ENCODE results near the gene IFNLR1. TPM values are rescaled to one million over a fixed set of nuclear protein-coding genes. Genes with fewer than 3 reads are reported as not detected.
A peak's percentile ranks its signal among the peaks of the same experiment; 100 is the strongest.

IFNLR1 gene
- total RNA-seq, 1 donor from 2014 or later = 21.2 TPM

DNA sequence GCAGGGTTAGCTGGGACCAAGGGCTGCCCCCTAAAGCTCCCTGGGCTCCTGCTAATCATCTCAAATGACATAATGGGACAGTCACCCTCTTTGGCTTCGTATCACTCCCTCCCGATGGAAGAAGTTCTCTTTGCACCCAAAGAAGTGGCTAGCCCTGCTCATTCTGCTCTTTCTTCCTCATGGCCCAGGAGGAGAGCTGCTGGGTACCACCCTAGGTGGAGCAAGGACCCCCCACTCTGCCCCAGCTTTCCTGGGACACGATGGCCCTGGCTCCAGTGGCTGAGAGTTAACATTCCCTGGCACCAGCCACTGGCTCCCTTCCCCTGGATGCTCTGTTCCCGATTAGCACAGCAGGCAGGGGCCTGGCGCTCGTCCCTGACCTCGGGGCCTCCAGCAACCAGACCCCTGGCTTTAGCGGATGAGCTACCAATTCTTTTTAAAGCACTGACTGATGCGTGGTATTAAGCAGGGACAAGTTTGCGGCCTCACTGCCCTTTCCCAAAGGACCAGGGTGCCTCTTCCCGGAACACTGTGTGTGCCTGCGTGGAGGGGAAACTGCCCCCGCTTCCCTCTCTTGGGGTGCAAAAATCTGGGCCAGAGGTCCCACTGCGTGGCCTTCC lies 76.3 kb downstream of the IFNLR1 start:
- TF ChIP-seq, protein P1, sequence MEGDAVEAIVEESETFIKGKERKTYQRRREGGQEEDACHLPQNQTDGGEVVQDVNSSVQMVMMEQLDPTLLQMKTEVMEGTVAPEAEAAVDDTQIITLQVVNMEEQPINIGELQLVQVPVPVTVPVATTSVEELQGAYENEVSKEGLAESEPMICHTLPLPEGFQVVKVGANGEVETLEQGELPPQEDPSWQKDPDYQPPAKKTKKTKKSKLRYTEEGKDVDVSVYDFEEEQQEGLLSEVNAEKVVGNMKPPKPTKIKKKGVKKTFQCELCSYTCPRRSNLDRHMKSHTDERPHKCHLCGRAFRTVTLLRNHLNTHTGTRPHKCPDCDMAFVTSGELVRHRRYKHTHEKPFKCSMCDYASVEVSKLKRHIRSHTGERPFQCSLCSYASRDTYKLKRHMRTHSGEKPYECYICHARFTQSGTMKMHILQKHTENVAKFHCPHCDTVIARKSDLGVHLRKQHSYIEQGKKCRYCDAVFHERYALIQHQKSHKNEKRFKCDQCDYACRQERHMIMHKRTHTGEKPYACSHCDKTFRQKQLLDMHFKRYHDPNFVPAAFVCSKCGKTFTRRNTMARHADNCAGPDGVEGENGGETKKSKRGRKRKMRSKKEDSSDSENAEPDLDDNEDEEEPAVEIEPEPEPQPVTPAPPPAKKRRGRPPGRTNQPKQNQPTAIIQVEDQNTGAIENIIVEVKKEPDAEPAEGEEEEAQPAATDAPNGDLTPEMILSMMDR (IDR thresholded peaks at IDR 0.05; ENCODE audit: unreplicated experiment) = no peak
- peaks cover 5% of the 10 kb centered on the region for H3K27me3 Mint-ChIP-seq
- H3K4me3 Mint-ChIP-seq (ENCODE audit: low read depth) = no peak overlapping the region
- no peak overlapping the region for H3K27ac Mint-ChIP-seq
- no peaks in the 10 kb centered on the region for H3K36me3 Mint-ChIP-seq (ENCODE audit: insufficient read depth)
- peaks cover 19% of the 10 kb centered on the region for H3K4me1 Mint-ChIP-seq (ENCODE audit: low read depth)
- H3K9me3 Mint-ChIP-seq (ENCODE audit: low read depth) = no peaks in the 10 kb centered on the region
- no peak for DNase-seq (ENCODE audit: low spot score, unreplicated experiment)

DNA sequence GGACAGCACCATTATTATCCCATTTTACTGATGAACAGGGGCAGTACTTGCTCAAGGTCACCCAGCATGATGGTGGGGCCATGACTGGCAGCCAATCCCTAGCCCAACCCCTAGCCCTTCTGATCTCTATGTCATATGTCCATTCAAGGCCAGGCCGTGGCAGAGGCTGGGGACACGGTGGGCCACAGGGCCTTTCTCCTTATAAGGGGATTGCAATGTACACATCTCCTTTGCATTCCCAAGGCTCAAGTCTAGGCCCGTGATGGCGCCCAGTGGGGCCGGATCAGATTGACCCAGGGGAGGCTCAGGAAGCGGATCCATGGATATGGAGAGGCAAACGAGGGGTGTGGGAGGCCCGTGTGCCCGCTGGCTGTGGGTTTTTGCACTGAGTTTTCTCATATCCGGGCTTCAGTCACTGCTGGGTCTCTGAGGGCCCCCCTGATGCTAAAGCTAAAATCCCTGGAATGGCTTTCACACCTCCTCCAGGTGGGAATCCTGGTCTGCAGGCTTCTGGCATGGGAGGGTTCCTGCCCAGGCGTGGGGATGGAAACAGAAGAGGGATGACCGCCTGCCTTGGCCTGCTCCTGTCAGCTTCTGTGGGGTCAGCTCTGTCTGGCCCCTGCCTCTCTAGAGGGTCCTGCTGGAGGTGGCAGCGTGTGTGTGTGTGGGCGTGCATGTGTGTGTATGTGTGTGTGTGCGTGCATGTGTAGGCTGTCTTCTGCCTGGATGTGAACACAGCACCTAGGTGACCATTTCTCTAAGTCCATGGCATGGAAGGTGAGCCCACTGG lies 77.2 kb downstream of the IFNLR1 start:
- Mint-ChIP-seq H3K4me1 (ENCODE audit: low read depth) (peaks cover 22% of the 10 kb centered on the region), H3K27ac (peak overlapping the region; percentile 59), H3K36me3 (ENCODE audit: insufficient read depth) (no peaks in the 10 kb centered on the region), H3K27me3 (peaks cover 5% of the 10 kb centered on the region), H3K4me3 (ENCODE audit: low read depth) (no peak overlapping the region), H3K9me3 (ENCODE audit: low read depth) (no peaks in the 10 kb centered on the region)
- TF ChIP-seq, protein P1 (IDR thresholded peaks at IDR 0.05; ENCODE audit: unreplicated experiment) = no peak
- DNase-seq (ENCODE audit: low spot score, unreplicated experiment) = no peak

DNA sequence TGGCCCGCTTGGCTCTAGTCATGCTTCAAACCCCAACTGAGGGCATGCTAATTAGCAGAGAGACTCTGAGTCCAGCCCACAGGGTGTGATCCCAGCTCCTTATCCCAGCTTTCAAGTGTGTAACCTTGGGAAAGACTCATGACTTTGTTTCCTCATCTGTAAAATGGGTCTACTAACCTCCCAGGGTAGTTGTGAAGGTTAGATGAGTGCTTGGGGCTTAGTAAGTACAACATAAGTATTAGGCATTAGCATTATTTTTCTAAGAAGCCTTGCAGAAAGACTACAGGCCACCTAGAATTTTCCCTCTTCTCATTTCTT lies 78.0 kb downstream of the IFNLR1 start:
- H3K9me3 Mint-ChIP-seq (ENCODE audit: low read depth) = no peaks in the 10 kb centered on the region
- H3K4me1 Mint-ChIP-seq (ENCODE audit: low read depth) = peaks cover 24% of the 10 kb centered on the region
- no peak for DNase-seq (ENCODE audit: low spot score, unreplicated experiment)
- TF ChIP-seq, protein P1 (IDR thresholded peaks at IDR 0.05; ENCODE audit: unreplicated experiment) = no peak
- peaks cover 5% of the 10 kb centered on the region for H3K27me3 Mint-ChIP-seq
- H3K4me3 Mint-ChIP-seq (ENCODE audit: low read depth) = no peak overlapping the region
- H3K36me3 Mint-ChIP-seq (ENCODE audit: insufficient read depth) = no peaks in the 10 kb centered on the region
- H3K27ac Mint-ChIP-seq = no peak overlapping the region

DNA sequence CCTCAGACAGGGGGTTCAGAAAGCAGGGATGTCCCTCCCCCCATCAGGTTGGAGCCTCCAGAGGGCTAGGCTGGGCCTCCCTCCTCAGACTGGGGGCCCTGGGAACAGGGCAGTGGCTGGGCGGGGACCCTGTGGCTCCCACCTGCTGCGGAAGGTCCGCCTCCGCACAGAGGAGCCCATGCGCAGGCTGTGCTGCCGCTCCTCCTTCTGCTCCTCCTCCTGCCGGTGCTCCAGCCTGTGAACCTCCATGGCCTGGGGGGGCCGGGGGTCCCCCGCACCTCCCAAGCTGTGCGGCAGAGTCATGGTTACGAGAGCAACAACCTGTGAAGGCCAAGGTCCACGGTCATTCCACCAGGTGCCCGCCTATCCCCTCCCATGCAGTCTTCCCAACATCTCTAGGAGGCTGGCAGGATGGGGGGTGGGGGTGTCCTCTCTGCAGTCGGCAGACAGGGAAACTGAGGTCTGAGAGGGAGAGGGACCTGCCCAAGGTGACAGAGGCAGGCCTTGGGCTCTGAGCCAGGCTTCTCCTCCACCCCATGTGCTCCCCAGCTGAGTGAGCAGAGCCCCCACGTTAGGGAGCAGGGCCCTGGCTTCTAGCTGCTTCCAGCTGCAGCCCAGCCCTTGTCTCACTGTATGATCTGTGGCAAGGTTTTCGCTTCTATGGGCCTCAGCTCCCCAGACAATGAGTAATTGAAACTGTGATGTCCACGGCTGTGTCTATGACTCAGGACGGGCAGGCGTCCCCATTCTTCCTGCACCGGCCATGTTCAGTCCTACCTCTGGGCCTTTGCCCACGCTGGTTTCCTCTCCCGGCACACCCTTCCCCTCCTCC lies 78.5 kb downstream of the IFNLR1 start:
- Mint-ChIP-seq H3K4me1 (ENCODE audit: low read depth) (peaks cover 27% of the 10 kb centered on the region), H3K4me3 (ENCODE audit: low read depth) (no peak overlapping the region), H3K36me3 (ENCODE audit: insufficient read depth) (no peaks in the 10 kb centered on the region), H3K27me3 (peaks cover 5% of the 10 kb centered on the region), H3K9me3 (ENCODE audit: low read depth) (no peaks in the 10 kb centered on the region), H3K27ac (no peak overlapping the region)
- no peak for DNase-seq (ENCODE audit: low spot score, unreplicated experiment)
- TF ChIP-seq, protein P1 (IDR thresholded peaks at IDR 0.05; ENCODE audit: unreplicated experiment) = no peak

DNA sequence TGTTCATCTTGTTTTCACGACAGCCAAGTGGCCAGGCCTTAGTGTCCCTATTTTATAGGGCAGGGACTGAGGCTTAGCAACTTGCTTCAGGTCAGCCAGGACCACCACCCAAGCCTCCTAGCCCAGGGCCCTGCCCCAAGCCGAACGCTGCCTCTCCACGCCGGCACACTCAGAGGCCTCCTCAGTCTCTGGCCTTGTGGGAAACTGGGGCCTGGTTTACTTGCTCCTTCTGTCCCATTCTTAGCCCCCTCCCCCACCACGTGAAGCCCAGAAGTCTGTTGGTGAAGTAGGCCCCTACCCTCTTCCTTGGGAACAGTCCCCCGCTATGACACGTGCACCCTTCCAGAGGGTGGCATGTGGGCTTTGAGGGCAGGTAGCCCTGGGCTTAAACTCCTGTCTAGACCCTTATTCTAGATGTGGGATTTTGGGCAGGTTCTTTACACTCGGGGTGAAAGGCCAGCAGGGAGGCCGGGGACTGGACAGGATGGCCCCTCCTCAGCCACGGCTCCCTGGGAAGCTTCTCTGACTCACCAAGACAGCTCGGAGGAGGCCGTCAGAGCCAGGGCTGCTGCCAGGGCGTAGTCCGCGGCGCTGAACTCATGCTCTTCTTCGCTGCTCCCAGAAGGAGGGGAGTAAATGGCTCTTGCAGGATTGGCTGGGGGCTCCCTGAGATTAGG lies 79.5 kb downstream of the IFNLR1 start:
- H3K27ac Mint-ChIP-seq = peak overlapping the region; percentile 89
- TF ChIP-seq, protein P1 (IDR thresholded peaks at IDR 0.05; ENCODE audit: unreplicated experiment) = no peak
- peaks cover 35% of the 10 kb centered on the region for H3K4me1 Mint-ChIP-seq (ENCODE audit: low read depth)
- H3K4me3 Mint-ChIP-seq (ENCODE audit: low read depth) = no peak overlapping the region
- H3K36me3 Mint-ChIP-seq (ENCODE audit: insufficient read depth) = no peaks in the 10 kb centered on the region
- peaks cover 5% of the 10 kb centered on the region for H3K27me3 Mint-ChIP-seq
- H3K9me3 Mint-ChIP-seq (ENCODE audit: low read depth) = no peaks in the 10 kb centered on the region
- no peak for DNase-seq (ENCODE audit: low spot score, unreplicated experiment)

Data from progenitor cell of endocrine pancreas (in vitro differentiated cells).